Endometrial microvascular endothelial cells (primary cell): ENCODE data around the gene SHISA9. TPM values are rescaled to one million over a fixed set of nuclear protein-coding genes. Genes with fewer than 3 reads are reported as not detected.
"Not testable (repeated sequence)": the region's sequence is repeated elsewhere in the genome, so short reads cannot be mapped to it uniquely, and the experiment has no call there.

Experiments
- in situ Hi-C: cut with HindIII; loops from 2 replicates; pipeline ENCODE4 v1.10.0; 2017; ENCODE audit warnings: low sequenced_read_pairs, low pct_unique_long_range_greater_than_20kb; ENCODE audit errors: inconsistent ontology term
- total RNA-seq: library from RNA; depleted of rRNA; stranded (reverse); fragments of >200 nt; gene quantifications from one replicate; pipeline ENCODE4 v1.2.3, GENCODE V29; 2015; ENCODE audit errors: inconsistent ontology term

Gene SHISA9
- total RNA-seq, 1 donor from 2014 or later = not detected

- in situ Hi-C loops = no loop called here
These were observed 4.8 kb upstream of the SHISA9 start for GRCh38 chr16:12896562-12896961.

GRCh38 chr16:12898551-12898950, 2.8 kb upstream of the SHISA9 start:
- in situ Hi-C loops = no loop called here

- in situ Hi-C loops = no loop called here
These were observed 1.8 kb upstream of the SHISA9 start for GRCh38 chr16:12899529-12900143.

- in situ Hi-C loops = no loop called here
These were observed 1.2 kb upstream of the SHISA9 start for GRCh38 chr16:12900156-12900555.

GRCh38 chr16:12900599-12901203, 697 bp upstream of the SHISA9 start:
- in situ Hi-C loops = no loop called here

GRCh38 chr16:12901204-12901596, 198 bp upstream of the SHISA9 start:
- in situ Hi-C loops = no loop called here

- in situ Hi-C loops = no loop called here
These were observed 1.3 kb downstream of the SHISA9 start for GRCh38 chr16:12902511-12903372.

- in situ Hi-C loops = no loop called here
These were observed 2.3 kb downstream of the SHISA9 start for GRCh38 chr16:12903407-12904328.

- in situ Hi-C loops = no loop called here
These were observed 2.9 kb downstream of the SHISA9 start for GRCh38 chr16:12904329-12904671.

- in situ Hi-C loops = no loop called here
These were observed 4.9 kb downstream of the SHISA9 start for GRCh38 chr16:12906271-12906670.

GRCh38 chr16:12906765-12907516, 5.5 kb downstream of the SHISA9 start:
- in situ Hi-C loops = no loop called here

- in situ Hi-C loops = no loop called here
These were observed 6.4 kb downstream of the SHISA9 start for GRCh38 chr16:12907670-12908233.

- in situ Hi-C loops = no loop called here
These were observed 15.8 kb downstream of the SHISA9 start for GRCh38 chr16:12917246-12917645.

- in situ Hi-C loops = no loop called here
These were observed 16.3 kb downstream of the SHISA9 start for GRCh38 chr16:12917653-12918052.

GRCh38 chr16:12920739-12921138, 19.3 kb downstream of the SHISA9 start:
- in situ Hi-C loops = no loop called here

GRCh38 chr16:12923640-12924039, 22.2 kb downstream of the SHISA9 start:
- in situ Hi-C loops = not testable (repeated sequence)

GRCh38 chr16:12925026-12925800, 23.8 kb downstream of the SHISA9 start:
- in situ Hi-C loops = no loop called here
